BE2C (cell line): Measurements from ENCODE around the gene DTNA.

Source experiments
- DNase-seq: peaks from one replicate; pipeline ENCODE4 v3.0.0-alpha.2; 2020
- H3K27me3 ChIP-seq: fragments of 250-450 bp; sonication (Bioruptor Pico); 2 replicates; pipeline ENCODE4 v1.5.1; 2020; ENCODE audit warnings: mild to moderate bottlenecking
- H3K36me3 ChIP-seq: fragments of 250-450 bp; sonication (Bioruptor Pico); 2 replicates; pipeline ENCODE4 v1.5.1; 2020; ENCODE audit warnings: mild to moderate bottlenecking
- H3K4me1 ChIP-seq: fragments of 250-450 bp; sonication (Bioruptor Pico); 2 replicates; pipeline ENCODE4 v1.5.1; 2020
- H3K4me3 ChIP-seq: 2 replicates; pipeline ENCODE4 v1.5.1; 2011; ENCODE audit warnings: low read depth, low read length
- H3K9me3 ChIP-seq: fragments of 250-450 bp; sonication (Bioruptor Pico); 2 replicates; pipeline ENCODE4 v1.5.1; 2020
- TF ChIP-seq, protein P1 (sequence below): IDR thresholded peaks from 2 replicates; pipeline ENCODE4 v1.5.1; 2012; ENCODE audit warnings: mild to moderate bottlenecking, low read depth, low read length

DTNA gene

DNA sequence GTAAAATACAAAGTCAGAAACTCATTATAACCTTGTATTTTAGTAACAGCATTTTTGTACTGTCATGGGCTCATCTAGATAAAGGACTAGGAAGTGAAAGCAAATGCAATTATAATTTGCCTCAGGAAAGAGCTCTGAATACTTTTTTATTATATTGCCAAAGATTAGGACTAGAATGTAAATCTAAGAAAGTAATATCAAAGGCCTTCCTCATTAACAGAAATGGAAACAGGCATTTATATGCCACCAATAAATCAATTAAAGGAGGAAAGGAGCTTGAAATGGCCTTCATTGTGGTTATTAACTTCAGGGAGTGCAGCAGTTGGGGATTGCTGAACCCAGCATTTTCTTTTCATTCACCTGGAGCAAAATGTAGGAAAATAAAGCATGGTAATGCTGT is 39.6 kb downstream of the DTNA start:
- TF ChIP-seq, protein P1, sequence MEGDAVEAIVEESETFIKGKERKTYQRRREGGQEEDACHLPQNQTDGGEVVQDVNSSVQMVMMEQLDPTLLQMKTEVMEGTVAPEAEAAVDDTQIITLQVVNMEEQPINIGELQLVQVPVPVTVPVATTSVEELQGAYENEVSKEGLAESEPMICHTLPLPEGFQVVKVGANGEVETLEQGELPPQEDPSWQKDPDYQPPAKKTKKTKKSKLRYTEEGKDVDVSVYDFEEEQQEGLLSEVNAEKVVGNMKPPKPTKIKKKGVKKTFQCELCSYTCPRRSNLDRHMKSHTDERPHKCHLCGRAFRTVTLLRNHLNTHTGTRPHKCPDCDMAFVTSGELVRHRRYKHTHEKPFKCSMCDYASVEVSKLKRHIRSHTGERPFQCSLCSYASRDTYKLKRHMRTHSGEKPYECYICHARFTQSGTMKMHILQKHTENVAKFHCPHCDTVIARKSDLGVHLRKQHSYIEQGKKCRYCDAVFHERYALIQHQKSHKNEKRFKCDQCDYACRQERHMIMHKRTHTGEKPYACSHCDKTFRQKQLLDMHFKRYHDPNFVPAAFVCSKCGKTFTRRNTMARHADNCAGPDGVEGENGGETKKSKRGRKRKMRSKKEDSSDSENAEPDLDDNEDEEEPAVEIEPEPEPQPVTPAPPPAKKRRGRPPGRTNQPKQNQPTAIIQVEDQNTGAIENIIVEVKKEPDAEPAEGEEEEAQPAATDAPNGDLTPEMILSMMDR: no peak
- Histone ChIP-seq H3K36me3 (no peaks in the 10 kb centered on the region), H3K4me3 (no peak overlapping the region), H3K4me1 (no peaks in the 10 kb centered on the region), H3K9me3 (no peaks in the 10 kb centered on the region), H3K27me3 (no peaks in the 10 kb centered on the region)
- DNase-seq: no peak

DNA sequence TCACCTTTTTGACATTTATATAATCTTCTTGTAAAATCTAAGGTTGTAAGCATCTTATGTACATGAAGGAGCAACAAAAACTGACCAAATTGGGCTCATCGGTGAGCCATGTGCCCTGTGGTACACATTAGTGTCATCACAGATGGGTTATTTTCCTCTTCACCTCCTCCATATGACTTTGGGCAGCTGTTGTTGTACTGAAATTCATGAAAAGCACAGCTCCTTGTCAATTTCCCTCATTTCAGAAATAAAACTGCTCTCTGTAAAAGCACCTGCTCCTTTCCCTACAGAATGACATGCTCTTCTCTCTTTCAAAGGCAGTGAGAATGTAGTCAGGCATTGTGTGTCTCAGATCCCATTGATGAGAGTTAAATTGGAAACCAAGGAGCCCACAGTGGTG is 42.0 kb downstream of the DTNA start:
- no peaks in the 10 kb centered on the region for H3K36me3 ChIP-seq
- no peaks in the 10 kb centered on the region for H3K9me3 ChIP-seq
- TF ChIP-seq, protein P1: no peak
- H3K27me3 ChIP-seq: no peaks in the 10 kb centered on the region
- no peak overlapping the region for H3K4me3 ChIP-seq
- no peak for DNase-seq
- no peaks in the 10 kb centered on the region for H3K4me1 ChIP-seq

DNA sequence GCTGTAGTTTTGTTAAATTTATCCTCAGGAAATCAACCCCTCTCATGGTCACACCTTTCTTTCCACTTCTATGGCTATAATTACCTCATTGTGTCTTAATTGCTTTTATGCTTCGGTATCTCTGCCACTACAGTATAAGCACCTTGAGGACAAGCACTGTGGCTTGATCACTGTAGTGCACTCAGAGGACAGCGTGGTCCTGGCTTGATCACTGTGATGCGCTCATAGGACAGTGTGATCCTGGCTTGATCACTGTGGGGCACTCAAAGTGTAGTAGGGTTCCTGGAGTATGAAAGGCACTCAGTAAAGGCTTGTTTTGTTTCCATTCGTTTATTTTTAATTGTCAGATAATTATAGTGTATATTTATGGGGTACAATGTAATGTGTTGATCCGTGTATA is 44.2 kb downstream of the DTNA start:
- no peaks in the 10 kb centered on the region for H3K9me3 ChIP-seq
- no peak for DNase-seq
- no peaks in the 10 kb centered on the region for H3K36me3 ChIP-seq
- H3K27me3 ChIP-seq: no peaks in the 10 kb centered on the region
- no peaks in the 10 kb centered on the region for H3K4me1 ChIP-seq
- no peak overlapping the region for H3K4me3 ChIP-seq
- TF ChIP-seq, protein P1: no peak

DNA sequence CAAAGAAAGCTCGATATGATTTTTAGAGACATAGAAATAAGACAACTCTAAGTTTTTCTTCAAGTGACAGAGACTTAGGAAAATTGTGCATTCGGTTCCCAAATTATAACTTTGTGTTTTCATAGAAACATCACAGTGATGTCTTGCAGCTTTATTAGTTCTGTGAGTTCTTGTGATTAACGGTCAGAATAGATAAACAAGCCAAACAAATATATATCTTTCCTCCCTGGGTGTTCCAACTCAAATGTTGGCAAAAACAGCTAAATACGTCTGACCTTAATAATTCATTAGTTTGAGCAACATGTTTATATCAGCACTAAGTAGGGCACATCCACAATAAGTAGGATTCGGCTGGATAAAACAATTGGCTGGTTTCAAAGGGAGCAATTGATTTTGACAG is 47.6 kb downstream of the DTNA start:
- H3K4me3 ChIP-seq: no peak overlapping the region
- TF ChIP-seq, protein P1: no peak
- no peak for DNase-seq

DNA sequence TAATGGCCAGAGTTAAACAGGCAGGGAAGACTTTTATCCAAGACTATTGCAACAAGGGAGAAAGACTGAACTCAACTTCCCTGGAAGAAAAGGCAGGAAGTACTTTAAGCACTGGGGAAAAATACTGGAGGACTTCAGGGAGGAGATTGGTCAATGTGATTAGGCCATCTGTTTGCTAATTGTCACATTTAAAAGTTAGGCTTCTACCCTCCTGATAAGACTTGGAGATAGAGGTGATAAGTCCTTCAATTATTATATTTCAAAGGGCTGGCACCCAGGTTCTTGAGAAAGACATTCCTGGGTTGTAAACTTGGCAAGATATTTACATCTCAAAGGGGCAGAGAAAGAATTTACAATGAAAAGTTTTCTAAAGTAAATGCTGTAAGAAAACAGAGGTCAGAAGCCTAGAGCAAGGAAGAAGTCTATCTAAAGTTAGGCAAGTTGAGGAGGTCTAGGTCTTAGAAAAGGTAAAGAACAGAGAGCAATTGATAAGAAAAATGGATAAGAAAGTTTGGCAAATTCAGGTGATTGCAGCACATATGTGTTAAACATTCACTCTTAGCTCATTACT is 48.4 kb downstream of the DTNA start:
- DNase-seq: no peak
- no peaks in the 10 kb centered on the region for H3K9me3 ChIP-seq
- no peak overlapping the region for H3K4me3 ChIP-seq
- H3K4me1 ChIP-seq: no peaks in the 10 kb centered on the region
- H3K36me3 ChIP-seq: no peaks in the 10 kb centered on the region
- 0 out of 2 replicates have a peak, but pooled peaks cover 4% of the 10 kb centered on the region for H3K27me3 ChIP-seq
- TF ChIP-seq, protein P1: no peak

More for the DNA sequence above, 47.6 kb downstream of the DTNA start:
- no peaks in the 10 kb centered on the region for H3K36me3 ChIP-seq
- H3K9me3 ChIP-seq: no peaks in the 10 kb centered on the region
- no peaks in the 10 kb centered on the region for H3K4me1 ChIP-seq
- no peaks in the 10 kb centered on the region for H3K27me3 ChIP-seq

DNA sequence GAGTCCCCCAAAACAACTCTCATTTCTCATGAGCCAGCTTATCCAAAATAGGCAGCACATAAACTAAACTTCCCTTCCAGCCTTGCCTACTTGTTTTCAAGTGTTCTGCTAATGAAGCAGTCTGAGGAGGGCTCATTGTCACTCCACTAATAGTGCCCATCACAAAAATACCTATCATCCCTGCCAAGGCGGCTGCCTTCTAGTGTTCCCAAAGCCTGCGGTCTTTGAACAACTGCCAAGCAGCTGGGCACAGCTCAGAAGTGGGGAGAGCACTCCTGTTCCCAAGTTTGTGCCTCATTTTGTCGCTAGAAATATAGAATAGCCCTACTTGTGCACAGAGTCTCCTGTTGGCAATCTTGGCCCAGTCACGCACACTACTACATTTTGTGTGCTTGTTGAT is 50.3 kb downstream of the DTNA start:
- no peaks in the 10 kb centered on the region for H3K4me1 ChIP-seq
- TF ChIP-seq, protein P1: no peak
- no peaks in the 10 kb centered on the region for H3K9me3 ChIP-seq

More for the DNA sequence above, 50.3 kb downstream of the DTNA start:
- Histone ChIP-seq H3K36me3 (no peaks in the 10 kb centered on the region), H3K4me3 (no peak overlapping the region), H3K27me3 (0 out of 2 replicates have a peak, but pooled peaks cover 4% of the 10 kb centered on the region)
- no peak for DNase-seq
